Measurements from ENCODE around the gene DNAAF9. TPM values are rescaled to one million over a fixed set of nuclear protein-coding genes. Genes with fewer than 3 reads are reported as not detected.

The DNAAF9 gene
- total and polyA plus RNA-seq, 2 of the 8 experiments (the other 6 are each of a cell fraction or from before 2014, with no cell fraction given): 2.6 to 5.7 TPM

DNA sequence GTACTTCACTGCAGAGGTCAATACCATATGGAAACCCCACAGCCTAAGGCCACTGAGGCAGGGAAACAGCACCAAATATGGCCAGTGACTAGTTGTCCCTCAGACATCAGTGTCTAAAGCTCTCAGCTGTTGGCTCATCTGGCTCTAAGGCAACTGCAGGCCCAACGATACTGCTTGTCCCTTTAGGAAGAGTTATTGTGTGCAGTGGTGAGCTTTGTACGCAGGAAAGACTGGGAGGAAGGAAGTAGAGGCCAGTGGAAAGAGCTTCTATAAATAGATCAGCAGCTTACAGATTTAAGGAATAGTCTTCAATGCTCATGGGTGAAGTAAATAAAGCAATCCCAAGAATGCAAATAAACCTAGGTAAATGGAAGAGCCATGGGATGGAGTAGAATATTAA, 29.3 kb downstream of the DNAAF9 start:
- Histone ChIP-seq H2BK120ac (replicated peaks; ENCODE audit: low read depth, low read length) (no peak overlapping the region), H3K23ac (ENCODE audit: insufficient read length) (no peak overlapping the region), H4K5ac (ENCODE audit: insufficient read length, low read depth, low read length) (peak overlapping the region; percentile 76), H4K20me1 (replicated peaks in 1 of 2; ENCODE audit: control insufficient read depth in 1 of 2, insufficient read depth in 2 of 2, low read length in 2 of 2) (no peaks in the 10 kb centered on the region), H3K79me1 (ENCODE audit: low read depth, low read length) (no peaks in the 10 kb centered on the region; the same call in 1 of the 2 replicates), H3K36me3 (ENCODE audit: control insufficient read depth in 2 of 4, insufficient read depth in 4 of 4, low read length in 3 of 4) (peaks cover 2 to 13% (median 8%) of the 10 kb centered on the region in 4 experiments; a peak in 5 of 8 replicates), H3K14ac (ENCODE audit: insufficient read length) (no peak overlapping the region), H2AK5ac (ENCODE audit: low read depth, low read length) (no peak overlapping the region), H3K27ac (ENCODE audit: low read depth, low read length) (peak overlapping the region; percentile 59), H3K18ac (ENCODE audit: extremely low read depth, low read length) (no peak overlapping the region), H3K56ac (replicated peaks; ENCODE audit: insufficient read length, low read depth, low read length) (no peak overlapping the region), H3K79me2 (ENCODE audit: control insufficient read depth in 1 of 2, insufficient read depth in 2 of 2, low read length in 2 of 2) (no peaks in the 10 kb centered on the region), H3K23me2 (ENCODE audit: low read depth, low read length) (no peaks in the 10 kb centered on the region), H3K4me2 (ENCODE audit: insufficient read depth in 1 of 2, low read depth in 2 of 2, low read length in 2 of 2) (0 out of 4 replicates have a peak overlapping the region, but pooled peaks of 1 of the 2 experiments have one; percentile 18), H3K9me3 (ENCODE audit: insufficient read depth in 2 of 2, low read depth in 1 of 2, low read length in 1 of 2) (peaks cover 0 to 3% of the 10 kb centered on the region in 2 experiments; a peak in 1 of 4 replicates), H3K27me3 (replicated peaks in 1 of 4; ENCODE audit: control insufficient read depth in 3 of 4, extremely low read depth in 1 of 4, insufficient read depth in 3 of 4, low read length in 3 of 4) (0 out of 7 replicates have a peak, but pooled peaks cover 0 to 2% (median 0%) of the 10 kb centered on the region in 4 experiments), H3K4me1 (replicated peaks in 1 of 4; ENCODE audit: control insufficient read depth in 3 of 4, insufficient read depth in 4 of 4, low read length in 3 of 4) (peaks cover 0 to 4% (median 0%) of the 10 kb centered on the region in 4 experiments; a peak in 1 of 7 replicates), H3K9ac (replicated peaks in 1 of 4; ENCODE audit: extremely low read depth in 1 of 4, low read depth in 3 of 4, low read length in 3 of 4) (no peak overlapping the region), H3K4me3 (ENCODE audit: extremely low read depth in 1 of 4, insufficient read depth in 2 of 4, low read depth in 3 of 4, low read length in 4 of 4) (no peak overlapping the region), H2BK15ac (ENCODE audit: low read length) (no peak overlapping the region), H3K4ac (replicated peaks; ENCODE audit: insufficient read length, low read depth, low read length) (no peak overlapping the region), H4K8ac (ENCODE audit: extremely low read depth, insufficient read depth, low read length) (no peak overlapping the region), H2BK12ac (ENCODE audit: low read depth, low read length) (no peak overlapping the region), H2BK5ac (ENCODE audit: low read depth, low read length) (no peak overlapping the region), H2BK20ac (ENCODE audit: low read length) (no peak overlapping the region), H4K91ac (replicated peaks; ENCODE audit: insufficient read length, low read length) (peak overlapping the region; percentile 0), H2AFZ (ENCODE audit: low read length) (no peak overlapping the region)
- ChIA-PET POLR2A (ENCODE audit: partially characterized antibody) (no interaction called here), CTCF (ENCODE audit: partially characterized antibody) (no interaction called here)
- 100% methylated on average over 2 of the region's 2 CpGs; no CpG with 5 or more reads in 1 of the 2 experiments for WGBS, 2 experiments (ENCODE audit: extremely low coverage in 1 of 2, insufficient coverage in 1 of 2, insufficient read length in 1 of 2, insufficient replicate concordance in 2 of 2, low coverage in 1 of 2, low lambda C conversion rate in 2 of 2, missing lambda C conversion rate in 1 of 2)
- TF ChIP-seq BCL11A (IDR thresholded peaks at IDR 0.05; ENCODE audit: low read depth in 2 of 2, low read length in 2 of 2) (no peak), POLR2A (IDR thresholded peaks at IDR 0.05; ENCODE audit: control extremely low read depth in 1 of 2, low read depth in 2 of 2, low read length in 2 of 2) (no peak), CTBP2 (IDR thresholded peaks at IDR 0.05; ENCODE audit: borderline replicate concordance, insufficient read depth, insufficient read length, low read length) (no peak), SAP30 (IDR thresholded peaks at IDR 0.05; ENCODE audit: insufficient read depth, insufficient replicate concordance, low read length) (no peak), SIX5 (IDR thresholded peaks at IDR 0.05; ENCODE audit: low read depth, low read length) (no peak), TCF12 (IDR thresholded peaks at IDR 0.05; ENCODE audit: low read depth, low read length) (no peak), EZH2 (IDR thresholded peaks at IDR 0.05; ENCODE audit: low read depth, low read length, severe bottlenecking) (no peak), CHD2 (IDR thresholded peaks at IDR 0.05; ENCODE audit: low read length) (no peak), FOSL1 (IDR thresholded peaks at IDR 0.05; ENCODE audit: insufficient read depth, low read depth, low read length) (no peak), SIRT6 (IDR thresholded peaks at IDR 0.05; ENCODE audit: low read length) (no peak)
- FAIRE-seq (no peak), DNase-seq (ENCODE audit: low read depth in 1 of 2, low spot score in 2 of 2) (no peak)
